Measurements from ENCODE around the gene HSPBP1. TPM values are rescaled to one million over a fixed set of nuclear protein-coding genes. Genes with fewer than 3 reads are reported as not detected.

The HSPBP1 gene
- total and polyA plus RNA-seq, 2 of the 4 experiments (the other 2 are of a cell fraction): 21.0 to 43.2 TPM

GRCh38 chr19:55241143-55241934 is 38.6 kb downstream of the HSPBP1 start:
- no peak overlapping the region for H3K4me2 ChIP-seq (ENCODE audit: low read depth, low read length)
- ChIA-PET CTCF (interaction anchor here (0.6 kb wide), 1 partner anchor 26 kb away, joined by 7 read pairs; no protein-coding TSS in a partner anchor), POLR2A (ENCODE audit: unreplicated experiment) (no interaction called here)
- no peak for TF ChIP-seq ELK1 (IDR thresholded peaks at IDR 0.05; ENCODE audit: borderline replicate concordance, low read depth, low read length)
- TF ChIP-seq POLR2A (IDR thresholded peaks at IDR 0.05; ENCODE audit: low read depth, low read length): no peak
- TF ChIP-seq RFX5 (IDR thresholded peaks at IDR 0.05; ENCODE audit: low read depth, low read length): no peak
- TF ChIP-seq MAZ (IDR thresholded peaks at IDR 0.05; ENCODE audit: borderline replicate concordance, low read depth, low read length): no peak
- no peak for TF ChIP-seq SMC3 (IDR thresholded peaks at IDR 0.05; ENCODE audit: low read depth, low read length)
- TF ChIP-seq NFE2L2 (IDR thresholded peaks at IDR 0.05; ENCODE audit: low read depth, low read length): no peak
- no peak for TF ChIP-seq RAD21 (IDR thresholded peaks at IDR 0.05; ENCODE audit: low read length)
- no peak for TF ChIP-seq MAFK (IDR thresholded peaks at IDR 0.05; ENCODE audit: low read depth, low read length)
- no peak for TF ChIP-seq CEBPB (IDR thresholded peaks at IDR 0.05; ENCODE audit: low read depth, low read length)
- TF ChIP-seq CHD1 (IDR thresholded peaks at IDR 0.05; ENCODE audit: low read depth, low read length): no peak
- TF ChIP-seq CTCF (conservative IDR thresholded peaks at IDR 0.05; ENCODE audit: low read depth, low read length): no peak
- TF ChIP-seq RCOR1 (IDR thresholded peaks at IDR 0.05; ENCODE audit: insufficient replicate concordance, low read length): no peak
- H2BK15ac ChIP-seq (ENCODE audit: low read depth, low read length): no peak overlapping the region
- peaks cover 5% of the 10 kb centered on the region for H3K9me1 ChIP-seq (ENCODE audit: insufficient read depth, low read length)
- no peak overlapping the region for H2BK20ac ChIP-seq (ENCODE audit: low read depth, low read length)
- dilution Hi-C loops (cut with HindIII; ENCODE audit: low sequenced_read_pairs, unreplicated experiment): no loop called here
- no peak overlapping the region for H2BK5ac ChIP-seq (ENCODE audit: low read depth, low read length, poor library complexity, severe bottlenecking)
- no TSS peak for BruUV-seq (replicated peaks)
- no peak overlapping the region for H3K18ac ChIP-seq (ENCODE audit: low read depth, low read length)
- DNase-seq (no peak), ATAC-seq (ENCODE audit: low read depth) (no peak)
- 96% methylated on average over 19 of the region's 37 CpGs; no CpG with 5 or more reads in 1 of the 2 experiments for WGBS, 2 experiments (ENCODE audit: extremely low coverage in 2 of 2, insufficient read length in 1 of 2)
- peaks cover 79% of the 10 kb centered on the region for H3K36me3 ChIP-seq (ENCODE audit: control insufficient read depth, insufficient read depth, low read length)
- intact Hi-C loops (cut with micrococcal nuclease): no loop called here
- no peaks in the 10 kb centered on the region for H3K4me1 ChIP-seq (ENCODE audit: control insufficient read depth, insufficient read depth, low read length)
- no peaks in the 10 kb centered on the region for H3K27me3 ChIP-seq (ENCODE audit: control insufficient read depth, insufficient read depth, low read length)
- H3K79me1 ChIP-seq (ENCODE audit: low read depth in 1 of 2, low read length in 2 of 2): peaks cover 2 to 39% of the 10 kb centered on the region in 2 experiments; a peak in 3 of 4 replicates
- no peak overlapping the region for H3K4ac ChIP-seq (ENCODE audit: low read depth, low read length)
- H2AFZ ChIP-seq (replicated peaks; ENCODE audit: low read length, poor library complexity): no peak overlapping the region
- no peak overlapping the region for H3K14ac ChIP-seq (replicated peaks; ENCODE audit: low read depth, low read length)
- H4K91ac ChIP-seq (ENCODE audit: insufficient read depth, low read depth, low read length): no peak overlapping the region
- no peak overlapping the region for H2AK5ac ChIP-seq (ENCODE audit: low read depth, low read length)
- H3K9me3 ChIP-seq (ENCODE audit: control insufficient read depth, insufficient read depth, low read length): no peaks in the 10 kb centered on the region
- no peak overlapping the region for H3K9ac ChIP-seq (ENCODE audit: low read depth, low read length)
- no peak overlapping the region for H4K8ac ChIP-seq (ENCODE audit: low read depth in 2 of 2, low read length in 2 of 2)
- no peak overlapping the region for H4K5ac ChIP-seq (ENCODE audit: low read depth, low read length)
- H2AK9ac ChIP-seq (replicated peaks; ENCODE audit: low read depth, low read length, poor library complexity): no peak overlapping the region
- H2BK120ac ChIP-seq (ENCODE audit: low read depth, low read length): no peak overlapping the region
- in situ Hi-C loops (cut with MboI; ENCODE audit: low sequenced_read_pairs): no loop called here
- H3K4me3 ChIP-seq (ENCODE audit: insufficient read depth, low read depth, low read length): no peak overlapping the region
- H3K56ac ChIP-seq (ENCODE audit: extremely low read depth, insufficient read depth, low read length): no peak overlapping the region
- H4K20me1 ChIP-seq (ENCODE audit: insufficient read depth, low read length): peaks cover 3% of the 10 kb centered on the region
- H3K27ac ChIP-seq (ENCODE audit: insufficient read depth, low read length): no peak overlapping the region
- H3K23ac ChIP-seq (ENCODE audit: low read depth, low read length): no peak overlapping the region
